Measurements from ENCODE around the gene PTPRN2. TPM values are rescaled to one million over a fixed set of nuclear protein-coding genes. Genes with fewer than 3 reads are reported as not detected.

The PTPRN2 gene
- total RNA-seq, 1 experiment from 2014 or later: 0.11 TPM

DNA sequence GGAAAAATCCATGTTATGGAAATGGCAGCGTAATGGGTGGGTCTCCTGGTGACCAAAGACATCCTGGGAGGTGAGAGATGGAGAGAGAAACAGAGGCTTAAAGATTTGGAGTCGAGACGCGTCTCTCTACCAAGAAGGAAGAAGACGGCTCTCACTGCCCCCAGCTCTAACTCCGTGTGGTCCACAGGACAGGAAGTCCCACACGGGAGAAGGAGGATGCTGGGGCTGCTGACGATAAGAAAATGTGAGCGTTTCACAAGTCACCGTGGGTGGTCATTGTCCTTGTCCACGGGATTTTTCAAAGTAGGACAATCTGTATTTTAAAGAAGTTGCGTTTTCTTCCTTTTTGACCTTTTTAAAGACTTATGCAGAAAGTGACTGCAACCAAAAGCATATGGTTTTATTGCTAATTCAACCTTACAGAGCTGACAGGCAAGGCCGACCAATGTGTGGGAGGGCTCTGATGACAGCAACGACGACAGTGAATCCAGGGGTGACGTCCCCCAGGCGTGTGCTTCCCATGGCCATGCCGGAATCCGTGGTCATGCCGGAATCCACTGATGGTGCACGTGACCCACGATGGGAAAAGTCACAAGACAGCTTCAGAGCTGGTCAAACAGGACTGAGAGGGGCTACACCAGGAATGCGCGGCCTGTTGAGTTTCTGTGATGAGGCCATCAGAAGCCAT is 341.2 kb downstream of the PTPRN2 start:
- POLR2A ChIA-PET (ENCODE audit: low non-redundant PET): no interaction called here
- intact Hi-C loops (cut with micrococcal nuclease; ENCODE audit: unreplicated experiment): no loop called here
- no peak for DNase-seq (ENCODE audit: low spot score)
- CTCF ChIA-PET: no interaction called here
- Histone ChIP-seq H3K4me3 (ENCODE audit: low read depth, low read length, poor library complexity, severe bottlenecking) (no peak overlapping the region), H3K9me3 (ENCODE audit: low read depth, low read length, poor library complexity, severe bottlenecking) (peaks cover 14% of the 10 kb centered on the region), H3K4me1 (ENCODE audit: insufficient read depth, low read length, poor library complexity, severe bottlenecking) (no peaks in the 10 kb centered on the region), H3K27ac (ENCODE audit: low read depth, low read length, poor library complexity, severe bottlenecking) (no peak overlapping the region), H3K27me3 (replicated peaks; ENCODE audit: insufficient read depth, low read depth, low read length, poor library complexity) (no peaks in the 10 kb centered on the region), H3K36me3 (ENCODE audit: insufficient read depth, low read length, poor library complexity, severe bottlenecking) (no peaks in the 10 kb centered on the region)
- TF ChIP-seq, protein P1, sequence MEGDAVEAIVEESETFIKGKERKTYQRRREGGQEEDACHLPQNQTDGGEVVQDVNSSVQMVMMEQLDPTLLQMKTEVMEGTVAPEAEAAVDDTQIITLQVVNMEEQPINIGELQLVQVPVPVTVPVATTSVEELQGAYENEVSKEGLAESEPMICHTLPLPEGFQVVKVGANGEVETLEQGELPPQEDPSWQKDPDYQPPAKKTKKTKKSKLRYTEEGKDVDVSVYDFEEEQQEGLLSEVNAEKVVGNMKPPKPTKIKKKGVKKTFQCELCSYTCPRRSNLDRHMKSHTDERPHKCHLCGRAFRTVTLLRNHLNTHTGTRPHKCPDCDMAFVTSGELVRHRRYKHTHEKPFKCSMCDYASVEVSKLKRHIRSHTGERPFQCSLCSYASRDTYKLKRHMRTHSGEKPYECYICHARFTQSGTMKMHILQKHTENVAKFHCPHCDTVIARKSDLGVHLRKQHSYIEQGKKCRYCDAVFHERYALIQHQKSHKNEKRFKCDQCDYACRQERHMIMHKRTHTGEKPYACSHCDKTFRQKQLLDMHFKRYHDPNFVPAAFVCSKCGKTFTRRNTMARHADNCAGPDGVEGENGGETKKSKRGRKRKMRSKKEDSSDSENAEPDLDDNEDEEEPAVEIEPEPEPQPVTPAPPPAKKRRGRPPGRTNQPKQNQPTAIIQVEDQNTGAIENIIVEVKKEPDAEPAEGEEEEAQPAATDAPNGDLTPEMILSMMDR (conservative IDR thresholded peaks at IDR 0.05; ENCODE audit: low read depth, low read length): no peak
- TF ChIP-seq EZH2 (IDR thresholded peaks at IDR 0.05; ENCODE audit: borderline replicate concordance, low read depth, low read length, poor library complexity, severe bottlenecking): no peak
- no TSS peak for BruUV-seq (replicated peaks)

DNA sequence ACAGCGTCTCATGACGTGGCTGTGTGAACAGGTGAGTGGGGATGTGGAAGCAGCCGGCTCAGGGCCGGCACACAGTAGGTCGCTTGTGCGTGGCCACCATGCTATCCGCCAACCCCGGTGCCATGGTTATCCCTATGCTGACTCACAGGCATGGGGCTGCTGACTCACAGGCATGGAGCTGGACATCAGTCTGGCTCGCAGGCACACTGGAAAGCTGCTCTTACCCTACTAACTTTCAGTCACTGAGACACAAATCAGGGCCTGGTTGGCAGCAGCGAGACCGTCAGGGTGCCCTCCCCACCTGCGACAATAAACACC is 341.9 kb downstream of the PTPRN2 start:
- intact Hi-C loops (cut with micrococcal nuclease; ENCODE audit: unreplicated experiment): no loop called here
- TF ChIP-seq, protein P1 (conservative IDR thresholded peaks at IDR 0.05; ENCODE audit: low read depth, low read length): no peak
- no peak for TF ChIP-seq EZH2 (IDR thresholded peaks at IDR 0.05; ENCODE audit: borderline replicate concordance, low read depth, low read length, poor library complexity, severe bottlenecking)
- CTCF ChIA-PET: no interaction called here
- H3K27me3 ChIP-seq (replicated peaks; ENCODE audit: insufficient read depth, low read depth, low read length, poor library complexity): no peaks in the 10 kb centered on the region
- no TSS peak for BruUV-seq (replicated peaks)
- POLR2A ChIA-PET (ENCODE audit: low non-redundant PET): no interaction called here
- no peak for DNase-seq (ENCODE audit: low spot score)
- no peaks in the 10 kb centered on the region for H3K4me1 ChIP-seq (ENCODE audit: insufficient read depth, low read length, poor library complexity, severe bottlenecking)
- H3K4me3 ChIP-seq (ENCODE audit: low read depth, low read length, poor library complexity, severe bottlenecking): no peak overlapping the region
- H3K9me3 ChIP-seq (ENCODE audit: low read depth, low read length, poor library complexity, severe bottlenecking): peaks cover 14% of the 10 kb centered on the region
- no peaks in the 10 kb centered on the region for H3K36me3 ChIP-seq (ENCODE audit: insufficient read depth, low read length, poor library complexity, severe bottlenecking)
- no peak overlapping the region for H3K27ac ChIP-seq (ENCODE audit: low read depth, low read length, poor library complexity, severe bottlenecking)

DNA sequence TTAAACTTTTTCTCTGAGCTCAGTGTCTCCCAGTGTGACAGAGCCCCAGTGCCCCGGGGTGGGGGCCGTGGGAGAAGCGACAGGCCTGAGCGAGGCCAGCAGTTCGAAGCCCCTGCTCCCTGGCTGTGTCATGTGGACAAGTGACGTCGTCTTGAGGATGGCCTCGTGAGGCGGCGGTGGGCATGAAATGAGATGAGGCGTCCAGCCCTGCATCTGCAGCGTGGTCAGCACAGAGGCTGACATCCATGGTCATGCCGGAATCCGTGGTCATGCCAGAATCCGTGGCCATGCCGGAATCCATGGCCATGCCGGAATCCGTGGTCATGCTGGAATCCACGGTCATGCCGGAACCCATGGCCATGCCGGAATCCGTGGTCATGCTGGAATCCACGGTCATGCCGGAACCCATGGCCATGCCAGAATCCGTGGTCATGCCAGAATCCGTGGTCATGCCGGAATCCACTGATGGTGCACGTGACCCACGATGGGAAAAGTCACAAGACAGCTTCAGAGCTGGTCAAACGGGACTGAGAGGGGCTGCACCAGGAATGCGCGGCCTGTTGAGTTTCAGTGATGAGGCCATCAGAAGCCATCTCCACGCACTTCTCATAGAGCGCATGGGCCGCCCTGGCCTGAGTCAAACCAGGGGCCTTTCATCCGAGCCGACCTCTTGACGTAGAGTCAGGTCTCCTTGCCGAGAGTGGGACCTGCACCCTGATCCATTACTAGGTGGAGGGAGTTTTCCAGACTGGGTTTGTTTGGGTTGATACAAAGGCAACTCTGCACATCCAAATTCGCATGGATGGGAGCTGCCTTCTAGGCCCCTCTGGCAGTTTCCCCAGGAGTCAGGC is 342.5 kb downstream of the PTPRN2 start:
- no peak overlapping the region for H3K27ac ChIP-seq (ENCODE audit: low read depth, low read length, poor library complexity, severe bottlenecking)
- H3K36me3 ChIP-seq (ENCODE audit: insufficient read depth, low read length, poor library complexity, severe bottlenecking): no peaks in the 10 kb centered on the region
- no TSS peak for BruUV-seq (replicated peaks)
- ChIA-PET CTCF (no interaction called here), POLR2A (ENCODE audit: low non-redundant PET) (no interaction called here)
- H3K9me3 ChIP-seq (ENCODE audit: low read depth, low read length, poor library complexity, severe bottlenecking): peaks cover 14% of the 10 kb centered on the region
- no peak for TF ChIP-seq EZH2 (IDR thresholded peaks at IDR 0.05; ENCODE audit: borderline replicate concordance, low read depth, low read length, poor library complexity, severe bottlenecking)
- TF ChIP-seq, protein P1 (conservative IDR thresholded peaks at IDR 0.05; ENCODE audit: low read depth, low read length): no peak
- no peaks in the 10 kb centered on the region for H3K27me3 ChIP-seq (replicated peaks; ENCODE audit: insufficient read depth, low read depth, low read length, poor library complexity)
- H3K4me3 ChIP-seq (ENCODE audit: low read depth, low read length, poor library complexity, severe bottlenecking): no peak overlapping the region
- no peak for DNase-seq (ENCODE audit: low spot score)
- intact Hi-C loops (cut with micrococcal nuclease; ENCODE audit: unreplicated experiment): no loop called here
- no peaks in the 10 kb centered on the region for H3K4me1 ChIP-seq (ENCODE audit: insufficient read depth, low read length, poor library complexity, severe bottlenecking)

All from A673 (cell line).